GOT3 (cell line): ENCODE results near the gene RPL13A.

ENCODE experiments used
- DNase-seq: peaks from one replicate; lab custom pipeline; 2025; ENCODE audit warnings: mixed read lengths; lab: John Stamatoyannopoulos, UW

The RPL13A gene

GRCh38 chr19:49507803-49508494 is 20.5 kb downstream of the RPL13A start:
- DNase-seq = no peak

- DNase-seq = no peak
These were observed 25.8 kb downstream of the RPL13A start for GRCh38 chr19:49512970-49513745.

- DNase-seq = no peak
These were observed 26.3 kb downstream of the RPL13A start for GRCh38 chr19:49513746-49514118.

- DNase-seq = no peak
These were observed 26.7 kb downstream of the RPL13A start for GRCh38 chr19:49514151-49514550.

- DNase-seq = no peak
These were observed 28.4 kb downstream of the RPL13A start for GRCh38 chr19:49515767-49516166.

GRCh38 chr19:49518033-49518432 is 30.6 kb downstream of the RPL13A start:
- DNase-seq = no peak

- DNase-seq = no peak
These were observed 33.4 kb downstream of the RPL13A start for GRCh38 chr19:49520705-49521319.

- DNase-seq = no peak
These were observed 37.5 kb downstream of the RPL13A start for GRCh38 chr19:49524812-49525455.

- no peak for DNase-seq
These were observed 40.9 kb downstream of the RPL13A start for GRCh38 chr19:49528211-49528771.

GRCh38 chr19:49530708-49531107 is 43.3 kb downstream of the RPL13A start:
- no peak for DNase-seq

- no peak for DNase-seq
These were observed 46.4 kb downstream of the RPL13A start for GRCh38 chr19:49533551-49534488.

- no peak for DNase-seq
These were observed 47.4 kb downstream of the RPL13A start for GRCh38 chr19:49534632-49535385.

GRCh38 chr19:49536921-49537462 is 49.6 kb downstream of the RPL13A start:
- no peak for DNase-seq

GRCh38 chr19:49538643-49539042 is 51.2 kb downstream of the RPL13A start:
- no peak for DNase-seq

- DNase-seq = no peak
These were observed 52.0 kb downstream of the RPL13A start for GRCh38 chr19:49539192-49539952.
